ENCODE measurements around the gene USP22.

USP22 gene

GRCh38 chr17:21001111-21001812, 41.5 kb downstream of the USP22 start:
- H3K27ac ChIP-seq (ENCODE audit: poor library complexity, severe bottlenecking), result no peak overlapping the region
- no peaks in the 10 kb centered on the region for H3K9me3 ChIP-seq (ENCODE audit: severe bottlenecking)
- no peak for TF ChIP-seq CTCF (IDR thresholded peaks at IDR 0.05; ENCODE audit: poor library complexity, severe bottlenecking)
- no peak overlapping the region for H3K4me3 ChIP-seq (ENCODE audit: severe bottlenecking)
- H3K36me3 ChIP-seq (ENCODE audit: low read depth), result peaks cover 59% of the 10 kb centered on the region
- no peaks in the 10 kb centered on the region for H3K27me3 ChIP-seq (ENCODE audit: insufficient read depth, poor library complexity, severe bottlenecking)
- DNase-seq (ENCODE audit: low spot score), result no peak
- no peak for ATAC-seq (ENCODE audit: low read depth)
- H3K4me1 ChIP-seq (ENCODE audit: insufficient read depth, poor library complexity, severe bottlenecking), result no peaks in the 10 kb centered on the region

GRCh38 chr17:20999841-21000532, 42.8 kb downstream of the USP22 start:
- no peak for ATAC-seq (ENCODE audit: low read depth)
- DNase-seq (ENCODE audit: low spot score), result no peak
- TF ChIP-seq CTCF (IDR thresholded peaks at IDR 0.05; ENCODE audit: poor library complexity, severe bottlenecking), result no peak
- Histone ChIP-seq H3K27ac (ENCODE audit: poor library complexity, severe bottlenecking) (no peak overlapping the region), H3K27me3 (ENCODE audit: insufficient read depth, poor library complexity, severe bottlenecking) (no peaks in the 10 kb centered on the region), H3K9me3 (ENCODE audit: severe bottlenecking) (no peaks in the 10 kb centered on the region), H3K4me3 (ENCODE audit: severe bottlenecking) (no peak overlapping the region), H3K36me3 (ENCODE audit: low read depth) (peaks cover 46% of the 10 kb centered on the region), H3K4me1 (ENCODE audit: insufficient read depth, poor library complexity, severe bottlenecking) (no peaks in the 10 kb centered on the region)

GRCh38 chr17:20999044-20999573, 43.7 kb downstream of the USP22 start:
- no peak for ATAC-seq (ENCODE audit: low read depth)
- Histone ChIP-seq H3K27ac (ENCODE audit: poor library complexity, severe bottlenecking) (no peak overlapping the region), H3K36me3 (ENCODE audit: low read depth) (peaks cover 37% of the 10 kb centered on the region), H3K27me3 (ENCODE audit: insufficient read depth, poor library complexity, severe bottlenecking) (no peaks in the 10 kb centered on the region), H3K4me3 (ENCODE audit: severe bottlenecking) (no peak overlapping the region), H3K9me3 (ENCODE audit: severe bottlenecking) (no peaks in the 10 kb centered on the region), H3K4me1 (ENCODE audit: insufficient read depth, poor library complexity, severe bottlenecking) (no peaks in the 10 kb centered on the region)
- no peak for DNase-seq (ENCODE audit: low spot score)
- TF ChIP-seq CTCF (IDR thresholded peaks at IDR 0.05; ENCODE audit: poor library complexity, severe bottlenecking), result no peak

GRCh38 chr17:20998571-20999043, 44.2 kb downstream of the USP22 start:
- ATAC-seq (ENCODE audit: low read depth) (0 out of 3 replicates have a peak, but pooled peaks have one; percentile 1), DNase-seq (ENCODE audit: low spot score) (no peak)
- no peaks in the 10 kb centered on the region for H3K4me1 ChIP-seq (ENCODE audit: insufficient read depth, poor library complexity, severe bottlenecking)
- TF ChIP-seq CTCF (IDR thresholded peaks at IDR 0.05; ENCODE audit: poor library complexity, severe bottlenecking), result no peak
- H3K27me3 ChIP-seq (ENCODE audit: insufficient read depth, poor library complexity, severe bottlenecking), result no peaks in the 10 kb centered on the region
- H3K4me3 ChIP-seq (ENCODE audit: severe bottlenecking), result no peak overlapping the region
- H3K36me3 ChIP-seq (ENCODE audit: low read depth), result peaks cover 32% of the 10 kb centered on the region
- H3K9me3 ChIP-seq (ENCODE audit: severe bottlenecking), result no peaks in the 10 kb centered on the region
- H3K27ac ChIP-seq (ENCODE audit: poor library complexity, severe bottlenecking), result no peak overlapping the region

All from RWPE2 (cell line).